ENCODE data around the gene GOLT1B. TPM values are rescaled to one million over a fixed set of nuclear protein-coding genes. Genes with fewer than 3 reads are reported as not detected.

GOLT1B gene
- total and polyA plus RNA-seq, 2 of the 13 experiments (the other 11 are each of a cell fraction or from before 2014, with no cell fraction given), result 23.6 to 38.4 TPM

- TF ChIP-seq MYC (CRISPR knock-in tag; IDR thresholded peaks at IDR 0.05; ENCODE audit: borderline replicate concordance) (peak; percentile 79), HOXA3 (CRISPR knock-in tag; IDR thresholded peaks at IDR 0.05) (peak; percentile 39), ATF1 (CRISPR knock-in tag; IDR thresholded peaks at IDR 0.05) (peak; percentile 96), ZNF350 (CRISPR knock-in tag; IDR thresholded peaks at IDR 0.05; ENCODE audit: borderline replicate concordance, low read depth) (peak; percentile 77; the same call in 1 of the 2 replicates), GATAD1 (CRISPR knock-in tag; IDR thresholded peaks at IDR 0.05) (peak; percentile 92)
These were observed at the start of gene GOLT1B, which contains the start of gene RECQL (continued) for GRCh38 chr12:21501258-21502163.

DNA sequence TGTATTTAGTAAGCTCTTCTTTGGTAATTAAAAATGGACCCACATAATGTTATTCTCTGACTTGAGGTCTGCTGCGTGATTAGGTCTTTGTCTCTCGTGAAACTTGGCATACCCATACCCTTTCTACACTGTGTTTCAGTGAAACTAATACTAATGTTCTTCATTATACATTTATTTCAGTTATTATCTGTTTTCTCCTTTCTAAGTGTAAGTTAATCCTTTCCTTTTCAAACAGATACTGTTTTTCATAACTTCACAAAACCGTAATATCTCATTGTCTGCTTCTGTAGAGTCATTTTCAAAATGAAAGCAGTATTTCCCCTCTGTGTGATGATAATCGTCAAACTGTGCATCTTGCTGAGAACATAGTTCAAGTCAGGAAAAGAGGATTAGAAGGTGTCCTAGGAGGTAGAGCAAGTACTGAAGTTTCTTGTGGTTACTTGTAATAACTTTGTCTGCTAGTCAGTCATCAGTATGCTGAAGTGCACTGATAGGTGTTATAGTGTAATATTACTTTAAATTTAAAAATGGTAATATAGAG is 48.2 kb upstream of the GOLT1B start:
- no peak overlapping the region for H3K27ac ChIP-seq (ENCODE audit: extremely low read length, insufficient read depth, low read length)

More for the DNA sequence above, 48.2 kb upstream of the GOLT1B start:
- Histone ChIP-seq H3K9me3 (ENCODE audit: low read length) (no peaks in the 10 kb centered on the region), H4K20me1 (ENCODE audit: insufficient read depth, low read length) (no peaks in the 10 kb centered on the region), H3K4me1 (ENCODE audit: insufficient read depth, low read length) (no peaks in the 10 kb centered on the region), H3K36me3 (replicated peaks in 1 of 2; ENCODE audit: control insufficient read depth in 1 of 2, insufficient read depth in 2 of 2, low read length in 2 of 2) (peaks cover 1 to 27% of the 10 kb centered on the region in 2 experiments; a peak in 4 of 5 replicates), H2AFZ (ENCODE audit: low read length) (no peak overlapping the region), H3K9ac (ENCODE audit: insufficient read depth, low read depth, low read length) (no peak overlapping the region), H3K4me3 (replicated peaks in 1 of 3; ENCODE audit: insufficient read depth in 1 of 3, low read depth in 2 of 3, low read length in 3 of 3) (no peak overlapping the region), H3K27me3 (ENCODE audit: control insufficient read depth in 1 of 2, insufficient read depth in 2 of 2, low read length in 2 of 2) (no peaks in the 10 kb centered on the region), H3K79me2 (ENCODE audit: insufficient read depth, low read length) (no peaks in the 10 kb centered on the region), H3K4me2 (ENCODE audit: low read depth, low read length) (no peak overlapping the region)
- ChIA-PET POLR2A (no interaction called here), CTCF (ENCODE audit: low intra/inter-chr PET ratio, low total read pairs) (no interaction called here)
- intact Hi-C loops (cut with micrococcal nuclease; ENCODE audit: unreplicated experiment) (no loop called here), in situ Hi-C loops (cut with HindIII; ENCODE audit: extremely low pct_ligation_motif_present, low pct_unique_long_range_greater_than_20kb) (no loop called here)
- TF ChIP-seq SOX5 (CRISPR knock-in tag; IDR thresholded peaks at IDR 0.05; ENCODE audit: borderline replicate concordance) (no peak), NCOA2 (CRISPR knock-in tag; IDR thresholded peaks at IDR 0.05) (no peak), RNF2 (conservative IDR thresholded peaks at IDR 0.05; ENCODE audit: low read depth) (no peak), RELA (CRISPR knock-in tag; IDR thresholded peaks at IDR 0.05) (no peak)
- TF ChIP-seq, protein P1, sequence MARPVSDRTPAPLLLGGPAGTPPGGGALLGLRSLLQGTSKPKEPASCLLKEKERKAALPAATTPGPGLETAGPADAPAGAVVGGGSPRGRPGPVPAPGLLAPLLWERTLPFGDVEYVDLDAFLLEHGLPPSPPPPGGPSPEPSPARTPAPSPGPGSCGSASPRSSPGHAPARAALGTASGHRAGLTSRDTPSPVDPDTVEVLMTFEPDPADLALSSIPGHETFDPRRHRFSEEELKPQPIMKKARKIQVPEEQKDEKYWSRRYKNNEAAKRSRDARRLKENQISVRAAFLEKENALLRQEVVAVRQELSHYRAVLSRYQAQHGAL (CRISPR knock-in tag; IDR thresholded peaks at IDR 0.05; ENCODE audit: not compliant biosample characterization), result no peak
- DNase-seq (ENCODE audit: low spot score) (no peak), FAIRE-seq (no peak), ATAC-seq (no peak)
- no TSS peak for BruUV-seq (replicated peaks)
- WGBS (ENCODE audit: low lambda C conversion rate), result 96% methylated on average over 4 of the region's 4 CpGs

Data from HepG2 (cell line).